Activated CD4-positive, CD25-positive, alpha-beta regulatory T cell (primary cell): ENCODE measurements around the gene VIPR2.
"Not testable (repeated sequence)": the region's sequence is repeated elsewhere in the genome, so short reads cannot be mapped to it uniquely, and the experiment has no call there.

ENCODE experiments used
- DNase-seq, 4 experiments: peaks; one replicate each; lab custom pipeline; 2025; lab: John Stamatoyannopoulos, UW

The VIPR2 gene

GRCh38 chr7:159105832-159106811, 38.5 kb downstream of the VIPR2 start:
- DNase-seq = no peak

- DNase-seq = no peak
Measured at GRCh38 chr7:159105066-159105780, 39.4 kb downstream of the VIPR2 start.

DNA sequence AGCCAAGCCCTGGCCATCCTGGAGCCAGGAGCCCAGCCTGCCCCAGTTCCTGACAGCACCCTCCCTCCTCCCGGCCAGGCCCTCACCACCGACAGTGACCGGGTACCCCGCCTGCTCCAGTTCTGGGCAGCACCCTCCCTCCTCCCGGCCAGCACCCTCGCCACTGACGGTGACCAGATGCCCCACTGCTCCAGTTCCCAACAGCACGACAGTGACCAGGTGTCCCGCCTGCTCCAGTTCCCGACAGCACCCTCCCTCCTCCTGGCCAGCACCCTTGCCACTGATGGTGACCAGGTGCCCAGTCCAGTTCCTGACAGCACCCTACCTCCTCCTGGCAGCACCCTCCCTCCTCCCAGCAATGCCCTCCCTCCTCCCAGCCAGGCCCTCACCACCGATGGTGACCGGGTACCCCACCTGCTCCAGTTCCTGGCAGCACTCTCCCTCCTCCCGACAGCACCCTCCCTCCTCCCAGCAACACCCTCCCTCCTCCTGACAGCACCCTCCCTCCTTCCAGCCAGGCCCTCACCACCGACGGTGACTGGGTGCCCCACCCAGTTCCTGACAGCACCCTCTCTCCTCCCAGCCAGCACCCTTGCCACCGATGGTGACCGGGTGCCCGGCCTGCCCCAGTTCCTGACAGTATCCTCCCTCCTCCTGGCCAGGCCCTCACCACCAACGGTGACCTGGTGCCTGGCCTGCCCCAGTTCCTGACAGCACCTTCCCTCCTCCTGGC, 40.3 kb downstream of the VIPR2 start:
- no peak for DNase-seq

GRCh38 chr7:159103382-159104187, 41.1 kb downstream of the VIPR2 start:
- DNase-seq = no peak

DNA sequence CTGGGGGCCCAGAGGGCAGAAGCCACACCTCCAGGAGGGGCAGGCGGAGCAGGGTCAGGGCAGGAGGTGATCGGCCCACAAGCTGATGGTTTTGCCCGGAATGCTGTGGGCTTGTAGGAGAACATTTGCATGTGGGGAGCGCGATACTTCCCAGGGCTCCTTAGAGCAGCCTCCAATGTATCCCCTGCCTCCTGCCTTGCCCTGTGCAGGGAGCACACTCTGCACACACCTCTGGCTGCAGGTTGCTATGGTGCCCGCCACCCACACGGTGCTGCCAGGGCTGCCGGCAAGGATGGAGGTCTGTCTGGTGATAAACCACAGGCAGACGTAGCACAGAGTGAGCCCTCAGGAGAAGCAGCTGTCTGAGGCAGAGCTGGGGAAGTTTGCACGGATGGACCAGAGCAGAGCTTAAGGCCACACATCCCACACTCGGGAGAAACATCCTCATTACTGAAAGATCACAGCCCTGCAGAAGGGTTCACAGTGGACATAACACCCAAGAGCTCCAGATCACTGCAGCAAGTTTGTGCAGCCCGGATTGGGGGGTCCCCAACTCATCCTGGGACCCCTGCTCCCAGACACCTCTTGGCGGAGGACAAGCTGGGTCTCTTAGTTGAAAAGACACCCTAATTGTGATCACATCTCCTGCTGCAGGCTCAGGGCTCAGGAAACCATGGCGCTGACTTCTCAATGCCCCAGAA, 41.8 kb downstream of the VIPR2 start:
- no peak for DNase-seq

GRCh38 chr7:159101661-159102091, 43.0 kb downstream of the VIPR2 start:
- not testable (repeated sequence) for DNase-seq

DNA sequence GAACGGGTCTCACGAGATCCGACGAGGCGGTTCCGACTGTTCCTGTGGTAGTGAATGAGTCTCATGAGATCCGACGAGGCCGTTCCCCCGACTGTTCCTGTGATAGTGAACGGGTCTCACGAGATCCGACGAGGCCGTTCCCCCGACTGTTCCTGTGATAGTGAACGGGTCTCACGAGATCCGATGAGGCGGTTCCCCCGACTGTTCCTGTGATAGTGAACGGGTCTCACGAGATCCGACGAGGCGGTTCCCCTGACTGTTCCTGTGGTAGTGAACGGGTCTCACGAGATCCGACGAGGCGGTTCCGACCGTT, 43.6 kb downstream of the VIPR2 start:
- not testable (repeated sequence) for DNase-seq

DNA sequence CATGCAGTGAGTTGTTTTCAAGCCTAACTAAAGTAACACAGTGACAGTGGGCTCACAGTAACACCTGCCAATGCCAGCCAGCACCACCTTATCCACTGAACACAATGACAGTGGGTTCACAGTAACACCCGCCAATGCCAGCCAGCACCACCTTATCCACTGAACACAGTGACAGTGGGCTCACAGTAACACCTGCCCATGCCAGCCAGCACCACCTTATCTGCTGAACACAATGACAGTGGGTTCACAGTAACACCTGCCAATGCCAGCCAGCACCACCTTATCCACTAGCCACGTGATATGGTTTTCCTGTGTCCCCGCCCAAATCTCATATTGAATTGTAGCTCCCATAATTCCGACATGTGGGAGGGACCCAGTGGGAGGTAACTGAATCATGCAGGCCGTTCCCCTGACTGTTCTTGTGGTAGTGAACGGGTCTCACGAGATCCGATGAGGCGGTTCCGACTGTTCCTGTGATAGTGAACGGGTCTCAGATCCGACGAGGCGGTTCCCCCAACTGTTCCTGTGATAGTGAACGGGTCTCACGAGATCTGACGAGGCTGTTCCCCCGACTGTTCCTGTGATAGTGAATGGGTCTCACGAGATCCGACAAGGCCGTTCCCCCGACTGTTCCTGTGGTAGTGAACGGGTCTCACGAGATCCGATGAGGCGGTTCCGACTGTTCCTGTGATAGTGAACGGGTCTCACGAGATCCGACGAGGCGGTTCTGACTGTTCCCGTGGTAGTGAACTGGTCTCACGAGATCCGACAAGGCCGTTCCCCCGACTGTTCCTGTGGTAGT, 44.2 kb downstream of the VIPR2 start:
- not testable (repeated sequence) for DNase-seq

- DNase-seq = no peak
Measured at GRCh38 chr7:159099711-159100231, 44.9 kb downstream of the VIPR2 start.

DNA sequence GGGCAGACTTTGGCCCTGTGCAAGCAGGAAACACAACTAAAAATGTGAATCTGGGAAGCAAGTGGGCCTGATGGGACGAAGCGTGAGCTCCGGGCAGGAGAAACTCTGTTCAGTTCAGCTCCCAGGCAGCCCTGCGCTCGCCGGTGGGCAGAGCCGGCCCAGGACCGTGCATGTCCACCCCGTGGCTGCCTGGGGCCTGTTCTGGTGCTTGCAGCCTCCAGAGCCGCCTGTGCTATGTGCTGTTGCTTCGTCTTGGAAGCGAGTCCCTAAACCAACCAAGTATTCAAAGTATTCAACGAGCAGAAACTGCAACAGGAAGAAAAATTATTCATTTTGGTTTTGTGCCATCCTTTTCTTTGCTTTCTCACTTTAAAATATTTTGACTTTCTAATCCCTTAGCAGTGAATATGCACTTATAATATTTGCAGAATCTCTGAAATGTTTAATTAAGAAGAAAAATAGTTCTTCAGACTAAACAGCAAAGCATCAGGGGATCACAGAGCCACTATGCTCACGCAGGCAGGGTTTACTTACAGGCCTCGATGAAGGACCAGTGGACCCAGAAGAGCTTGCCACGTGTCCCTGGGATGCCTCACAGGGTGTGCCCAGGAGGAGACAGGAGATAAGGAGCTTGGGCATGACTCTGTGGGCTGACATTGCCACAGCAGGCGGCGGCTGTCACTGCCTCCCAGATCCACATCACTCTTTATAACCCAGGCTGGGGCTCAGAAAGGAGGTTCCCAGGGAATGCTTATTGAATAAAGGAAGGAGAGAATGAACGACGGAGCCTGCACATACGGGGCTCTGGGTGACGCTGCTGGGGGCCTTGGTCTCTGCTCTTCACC, 45.6 kb downstream of the VIPR2 start:
- no peak for DNase-seq

GRCh38 chr7:159098424-159098786, 46.3 kb downstream of the VIPR2 start:
- DNase-seq = no peak

DNA sequence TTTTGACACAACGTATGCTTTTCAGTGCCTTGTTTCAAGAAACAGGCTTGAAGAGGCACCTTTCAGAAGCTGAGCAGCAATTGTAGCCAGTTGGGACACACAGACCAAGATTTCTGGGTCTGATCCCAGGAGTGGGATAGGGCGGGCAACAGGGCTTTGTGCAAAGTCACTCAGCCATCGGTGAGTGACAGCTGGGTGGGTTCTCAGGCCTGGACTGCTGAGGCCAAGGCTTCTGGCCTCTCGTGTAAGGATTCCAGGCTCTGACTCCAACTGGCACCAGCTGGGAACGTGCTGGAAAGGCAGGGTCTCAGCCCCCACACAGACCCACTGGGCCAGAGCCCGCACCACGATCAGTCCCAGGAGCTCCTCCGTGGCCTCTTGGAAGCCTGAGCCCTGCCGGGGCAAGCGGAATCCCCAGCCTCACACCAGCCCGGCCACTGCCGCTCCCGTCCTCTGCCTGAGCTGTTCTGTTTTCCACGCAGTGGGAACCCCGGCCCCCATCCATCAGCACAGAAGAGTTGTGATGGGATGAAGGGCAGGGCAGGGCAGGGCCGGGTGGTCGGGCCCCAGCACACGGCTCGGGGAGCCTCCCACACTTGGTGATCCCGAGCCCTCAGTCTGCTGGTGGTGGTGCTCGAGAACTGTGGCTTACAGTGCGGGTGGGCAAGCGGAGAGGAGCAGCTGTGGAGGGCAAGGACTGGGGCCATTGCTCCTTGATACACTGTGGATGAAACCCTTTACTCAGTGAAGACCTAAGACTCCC, 46.8 kb downstream of the VIPR2 start:
- DNase-seq = no peak

- no peak for DNase-seq
Measured at GRCh38 chr7:159096736-159097581, 47.7 kb downstream of the VIPR2 start.

- DNase-seq = no peak
Measured at GRCh38 chr7:159095979-159096411, 48.7 kb downstream of the VIPR2 start.

GRCh38 chr7:159094919-159095915, 49.5 kb downstream of the VIPR2 start:
- DNase-seq = no peak
